NCI-H82 (cell line): ENCODE data around the gene KIDINS220.

ENCODE experiments used
- DNase-seq: peaks from one replicate; lab custom pipeline; 2025; lab: John Stamatoyannopoulos, UW

KIDINS220 gene

DNA sequence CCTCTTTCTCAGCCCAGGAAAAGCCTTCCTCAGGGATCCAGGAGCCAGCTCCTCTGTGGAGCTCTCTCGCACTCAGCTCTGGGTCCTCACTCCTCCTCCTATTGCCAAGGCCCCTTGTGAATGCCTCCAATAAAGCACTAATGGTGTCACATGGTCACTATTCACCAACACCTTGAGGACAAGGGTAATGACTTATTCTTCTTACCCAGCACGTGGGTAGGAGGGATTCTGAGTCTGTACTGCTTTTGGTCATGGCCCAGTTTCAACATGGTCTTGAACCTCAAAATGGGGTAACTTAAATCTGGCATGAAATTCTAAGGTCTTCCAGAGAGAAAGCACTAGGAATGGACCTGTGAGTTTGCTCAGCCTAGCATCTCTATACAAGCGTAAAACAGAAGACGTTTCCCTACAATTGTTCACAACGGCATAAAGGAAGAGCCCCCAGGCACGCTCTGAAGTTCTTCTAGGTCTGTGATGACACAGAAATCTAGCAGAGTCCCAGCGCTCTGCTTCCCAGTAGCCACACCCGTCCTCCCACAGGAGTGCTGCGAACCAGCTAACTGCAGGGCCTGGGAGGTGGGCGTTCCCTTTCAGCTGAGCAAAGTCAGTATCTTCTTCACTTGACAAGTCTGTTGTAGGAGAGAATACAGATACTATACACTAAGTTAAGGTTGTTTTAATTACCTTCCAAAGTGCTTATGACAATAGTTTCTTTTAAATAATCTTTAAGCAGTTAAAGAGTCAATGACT is 14.6 kb upstream of the KIDINS220 start:
- DNase-seq, result no peak

- DNase-seq, result no peak
These were observed 13.6 kb upstream of the KIDINS220 start for GRCh38 chr2:8850845-8851487.

- DNase-seq, result no peak
These were observed 11.9 kb upstream of the KIDINS220 start for GRCh38 chr2:8849327-8849726.

- no peak for DNase-seq
These were observed 11.1 kb upstream of the KIDINS220 start for GRCh38 chr2:8848328-8849100.

GRCh38 chr2:8847400-8847799 is 10.0 kb upstream of the KIDINS220 start:
- no peak for DNase-seq

- no peak for DNase-seq
These were observed 4.5 kb upstream of the KIDINS220 start for GRCh38 chr2:8841932-8842331.

DNA sequence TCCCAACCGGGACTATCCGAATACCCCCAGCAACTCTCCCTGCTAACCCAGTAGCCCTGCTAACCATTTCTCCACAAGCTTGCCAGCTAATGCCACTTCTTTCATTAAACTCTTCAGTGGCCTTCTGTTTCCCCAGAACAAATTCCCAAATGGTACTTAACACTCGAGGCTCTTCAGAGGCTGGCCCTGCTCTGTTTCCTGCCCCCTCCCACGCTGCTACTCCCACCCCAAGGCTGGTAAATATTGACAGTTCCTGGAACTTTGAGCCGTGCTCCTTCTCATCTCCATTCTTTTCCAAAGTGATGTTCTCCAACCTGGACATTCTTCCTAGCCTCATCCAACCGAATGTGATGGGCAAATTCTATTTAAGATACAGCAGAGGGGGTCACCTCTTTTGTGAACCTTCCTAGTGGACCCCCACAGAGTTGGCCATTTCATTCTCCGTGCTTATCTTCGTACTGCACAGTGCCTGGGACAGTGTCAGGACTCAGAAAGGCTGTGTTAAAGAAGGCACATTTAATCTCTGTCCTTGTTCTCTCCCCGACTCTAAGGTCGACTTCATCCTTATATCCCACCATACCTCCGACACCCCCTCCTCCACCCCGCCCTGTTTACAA is 3.2 kb upstream of the KIDINS220 start:
- no peak for DNase-seq

GRCh38 chr2:8839189-8839965 is 2.0 kb upstream of the KIDINS220 start:
- no peak for DNase-seq

DNA sequence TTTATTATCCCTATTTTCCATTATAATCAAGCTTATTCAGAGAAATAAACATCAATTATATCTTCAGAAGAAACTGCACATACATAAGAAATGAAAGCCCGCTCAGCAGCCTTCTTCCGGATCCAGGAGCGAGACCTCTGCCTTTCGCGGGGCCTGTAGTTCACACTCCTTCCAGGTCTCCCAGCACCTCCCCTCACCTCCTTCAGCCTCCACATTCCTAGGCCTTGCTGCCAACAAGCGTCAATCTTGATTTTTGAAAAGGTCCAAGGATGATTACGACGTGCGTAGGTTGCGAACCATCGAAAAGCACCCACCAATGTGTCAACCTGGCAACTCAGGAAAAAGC is 355 bp upstream of the KIDINS220 start:
- no peak for DNase-seq

- no peak for DNase-seq
These were observed 2.1 kb downstream of the KIDINS220 start for GRCh38 chr2:8835279-8835678.

GRCh38 chr2:8833853-8834252 is 3.6 kb downstream of the KIDINS220 start:
- DNase-seq, result no peak

DNA sequence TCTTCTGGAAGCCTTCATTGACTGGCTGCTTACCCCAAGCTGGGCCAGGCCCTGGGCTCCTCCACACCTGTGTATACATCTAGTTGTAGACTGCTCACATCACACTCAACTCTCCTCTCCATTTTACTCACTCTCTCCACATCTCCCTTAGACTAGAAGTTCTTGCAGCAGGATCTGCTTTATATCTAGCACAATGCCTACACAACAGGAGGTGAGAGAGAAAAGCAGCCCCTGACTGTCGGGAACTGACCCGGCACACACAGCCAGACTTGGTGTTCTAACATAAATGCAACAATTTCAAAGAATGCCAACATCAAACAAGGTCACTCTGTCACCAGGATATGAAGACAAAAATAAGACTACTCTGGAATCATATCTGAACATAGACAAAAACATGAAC is 5.9 kb downstream of the KIDINS220 start:
- no peak for DNase-seq

DNA sequence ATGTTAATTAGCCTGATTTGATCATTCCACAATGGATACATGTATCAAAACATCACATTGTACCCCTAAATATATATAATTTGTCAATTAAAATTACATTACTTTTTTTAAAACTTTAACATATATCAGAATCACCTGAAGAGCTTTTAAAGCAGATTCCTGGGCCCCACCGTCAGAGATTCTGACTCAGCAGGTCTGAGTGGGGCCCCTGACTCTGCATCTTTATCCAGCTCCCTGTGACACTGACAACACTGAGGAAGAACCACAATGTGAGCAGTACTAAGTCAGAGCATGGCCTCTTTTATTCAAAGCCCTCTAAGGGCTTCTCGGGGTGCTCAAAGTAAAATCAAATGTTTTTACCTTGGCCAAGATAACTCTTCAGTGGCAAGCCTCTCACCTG is 9.7 kb downstream of the KIDINS220 start:
- no peak for DNase-seq

GRCh38 chr2:8822218-8822617 is 15.2 kb downstream of the KIDINS220 start:
- no peak for DNase-seq

- DNase-seq, result peak; percentile 11
These were observed 15.9 kb downstream of the KIDINS220 start for GRCh38 chr2:8821276-8822217.

DNA sequence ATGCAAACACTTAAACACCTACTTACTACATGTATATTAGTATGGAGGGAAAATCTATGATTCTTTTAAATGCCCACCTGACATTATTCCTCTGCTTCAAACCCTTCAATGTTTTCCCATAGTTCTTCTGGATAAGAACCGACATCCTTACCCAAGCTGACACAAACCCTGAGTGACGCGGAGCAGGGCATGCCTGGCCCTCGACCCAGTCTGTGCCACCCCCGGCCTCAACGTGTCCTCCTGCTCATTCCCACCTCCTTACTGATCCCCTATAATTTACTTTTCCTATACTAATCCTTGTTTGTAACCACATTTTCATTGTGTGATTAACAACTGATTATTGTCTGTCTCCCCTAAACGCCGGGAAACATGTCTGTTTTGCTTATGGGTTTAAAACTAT is 17.5 kb downstream of the KIDINS220 start:
- peak; percentile 16 for DNase-seq

DNA sequence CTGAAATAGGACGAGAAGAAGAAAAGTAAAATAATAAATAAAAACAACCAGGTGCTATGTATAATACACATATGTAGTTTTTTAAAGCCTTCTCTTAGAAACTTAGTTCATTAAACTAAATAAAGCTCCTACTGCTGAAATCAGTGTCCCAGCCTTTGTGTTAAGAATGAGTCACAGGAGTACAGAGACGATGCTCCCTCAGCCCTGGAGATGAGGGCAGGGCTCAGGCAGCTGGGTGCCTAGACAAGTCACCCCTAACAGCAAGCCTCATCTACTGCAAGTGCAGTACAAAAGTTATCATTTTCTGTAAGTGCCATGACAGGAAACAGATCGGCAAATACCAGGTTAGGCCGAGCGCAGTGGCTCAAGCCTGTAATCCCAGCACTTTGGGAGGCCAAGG is 18.2 kb downstream of the KIDINS220 start:
- DNase-seq, result no peak

GRCh38 chr2:8817221-8817620 is 20.2 kb downstream of the KIDINS220 start:
- no peak for DNase-seq

- DNase-seq, result no peak
These were observed 30.3 kb downstream of the KIDINS220 start for GRCh38 chr2:8806885-8807704.
